Endodermal cell (in vitro differentiated cells): ENCODE data around the gene ILF3. TPM values are rescaled to one million over a fixed set of nuclear protein-coding genes. Genes with fewer than 3 reads are reported as not detected.

Experiments used
- DNase-seq: peaks from one replicate; pipeline ENCODE4 v3.0.0-alpha.2; 2017
- H3K27ac ChIP-seq: 2 replicates; pipeline ENCODE4 v1.5.1; 2013; ENCODE audit warnings: mild to moderate bottlenecking, low read depth, low read length, moderate library complexity
- H3K27me3 ChIP-seq: 2 replicates; pipeline ENCODE4 v1.6.1; 2013; ENCODE audit warnings: mild to moderate bottlenecking, low read length, moderate library complexity; ENCODE audit not compliant: insufficient read depth, control insufficient read depth, poor library complexity, severe bottlenecking
- H3K36me3 ChIP-seq: 2 replicates; pipeline ENCODE4 v1.7.0; 2013; ENCODE audit warnings: mild to moderate bottlenecking, low read length, moderate library complexity; ENCODE audit not compliant: control insufficient read depth, insufficient read depth
- H3K4me1 ChIP-seq: one replicate; pipeline ENCODE4 v1.7.0; 2013; ENCODE audit warnings: low read length; ENCODE audit not compliant: control insufficient read depth, insufficient read depth
- H3K4me3 ChIP-seq: 2 replicates; pipeline ENCODE4 v1.5.1; 2013; ENCODE audit warnings: mild to moderate bottlenecking, low read length, moderate library complexity
- H3K9ac ChIP-seq: 2 replicates; pipeline ENCODE4 v1.6.1; 2013; ENCODE audit warnings: mild to moderate bottlenecking, low read length, moderate library complexity; ENCODE audit not compliant: poor library complexity, severe bottlenecking; ENCODE audit errors: extremely low read depth
- H3K9me3 ChIP-seq: 2 replicates; pipeline ENCODE4 v1.6.1; 2013; ENCODE audit warnings: mild to moderate bottlenecking, low read length, moderate library complexity; ENCODE audit not compliant: control insufficient read depth
- H3K27ac Mint-ChIP-seq: 2 replicates; pipeline ENCODE4 v1.8.0; 2020; ENCODE audit warnings: mixed read lengths
- H3K27me3 Mint-ChIP-seq: 2 replicates; pipeline ENCODE4 v1.8.0; 2021; ENCODE audit warnings: mild to moderate bottlenecking, mixed read lengths; ENCODE audit not compliant: insufficient read depth
- H3K36me3 Mint-ChIP-seq: 2 replicates; pipeline ENCODE4 v1.8.0; 2020; ENCODE audit warnings: low read depth, mixed read lengths
- H3K4me1 Mint-ChIP-seq: 2 replicates; pipeline ENCODE4 v1.8.0; 2020; ENCODE audit warnings: mixed read lengths
- H3K4me3 Mint-ChIP-seq: 2 replicates; pipeline ENCODE4 v1.8.0; 2020; ENCODE audit warnings: mild to moderate bottlenecking, moderate library complexity, mixed read lengths
- H3K9me3 Mint-ChIP-seq: 2 replicates; pipeline ENCODE4 v1.8.0; 2020; ENCODE audit warnings: mild to moderate bottlenecking, mixed read lengths
- CTCF ChIP-seq: fragments of 200-600 bp; sonication (generic); conservative IDR thresholded peaks from 2 replicates; pipeline ENCODE4 v1.5.0; 2021; ENCODE audit warnings: antibody characterized with exemption, mild to moderate bottlenecking
- WGBS, 2 experiments: methylation state at CpG; one replicate each; pipeline versions ENCODE4 v1.1.5 to v1.1.7; 2013; ENCODE audit warnings: missing lambda C conversion rate in 2 of 2, mixed read lengths in 1 of 2; ENCODE audit not compliant: insufficient coverage in 1 of 2, insufficient read length in 1 of 2; 5-methylcytosine and 5-hydroxymethylcytosine counted together
- long read RNA-seq, 4 experiments: library from polyadenylated mRNA in 2 of 4; library from RNA in 1 of 4; library from capped mRNA in 1 of 4; stranded (forward) in 3 of 4; unstranded in 1 of 4; transcript quantifications; one replicate each; pipeline ENCODE4 v2.0.0, GENCODE V29; 2020 to 2021; ENCODE audit warnings: inconsistent platforms in 1 of 4
- polyA plus RNA-seq, 2 experiments: library from polyadenylated mRNA; stranded (reverse); fragments of 50-300 nt; gene quantifications; one replicate each; pipeline ENCODE4 v1.2.3, GENCODE V29; 2013
- total RNA-seq, 2 donors: library from RNA; stranded (reverse); fragmentation: NEBNext Ultra II Directional in 1 of 2; extraction: Animal tissue kit (Norgen Biotek cat#: 25700) in 1 of 2; gene quantifications; 2 replicates in 1 of 2; 3 replicates in 1 of 2; pipeline ENCODE4 v1.2.1, GENCODE V29; 2021

ILF3 gene
- 100 to 1,000 TPM; 625 to 629 TPM for total RNA-seq
- polyA plus RNA-seq (2013, experiment 1 of 2): 488 TPM
- 451 TPM for polyA plus RNA-seq (2013, experiment 2 of 2)
- long read RNA-seq, experiment 1, full-length matches to known transcripts: 15 of 173 reads
- long read RNA-seq, experiment 1, partial matches to known transcripts: 92 of 173 reads
- long read RNA-seq, experiment 1, other reads (novel, unspliced or antisense): 66 of 173 reads
- long read RNA-seq, experiment 2, full-length matches to known transcripts: 201 of 577 reads
- long read RNA-seq, experiment 2, partial matches to known transcripts: 165 of 577 reads
- long read RNA-seq, experiment 2, other reads (novel, unspliced or antisense): 211 of 577 reads
- long read RNA-seq, experiment 3, full-length matches to known transcripts: 265 of 1,027 reads
- long read RNA-seq, experiment 3, partial matches to known transcripts: 374 of 1,027 reads
- long read RNA-seq, experiment 3, other reads (novel, unspliced or antisense): 388 of 1,027 reads
- long read RNA-seq, experiment 4, transcript ILF3-221 (3 exons, 2,579 nt): major isoform, 27 of 275 reads
- long read RNA-seq, experiment 4, partial matches to known transcripts: 154 of 275 reads
- long read RNA-seq, experiment 4, other reads (novel, unspliced or antisense): 94 of 275 reads

DNA sequence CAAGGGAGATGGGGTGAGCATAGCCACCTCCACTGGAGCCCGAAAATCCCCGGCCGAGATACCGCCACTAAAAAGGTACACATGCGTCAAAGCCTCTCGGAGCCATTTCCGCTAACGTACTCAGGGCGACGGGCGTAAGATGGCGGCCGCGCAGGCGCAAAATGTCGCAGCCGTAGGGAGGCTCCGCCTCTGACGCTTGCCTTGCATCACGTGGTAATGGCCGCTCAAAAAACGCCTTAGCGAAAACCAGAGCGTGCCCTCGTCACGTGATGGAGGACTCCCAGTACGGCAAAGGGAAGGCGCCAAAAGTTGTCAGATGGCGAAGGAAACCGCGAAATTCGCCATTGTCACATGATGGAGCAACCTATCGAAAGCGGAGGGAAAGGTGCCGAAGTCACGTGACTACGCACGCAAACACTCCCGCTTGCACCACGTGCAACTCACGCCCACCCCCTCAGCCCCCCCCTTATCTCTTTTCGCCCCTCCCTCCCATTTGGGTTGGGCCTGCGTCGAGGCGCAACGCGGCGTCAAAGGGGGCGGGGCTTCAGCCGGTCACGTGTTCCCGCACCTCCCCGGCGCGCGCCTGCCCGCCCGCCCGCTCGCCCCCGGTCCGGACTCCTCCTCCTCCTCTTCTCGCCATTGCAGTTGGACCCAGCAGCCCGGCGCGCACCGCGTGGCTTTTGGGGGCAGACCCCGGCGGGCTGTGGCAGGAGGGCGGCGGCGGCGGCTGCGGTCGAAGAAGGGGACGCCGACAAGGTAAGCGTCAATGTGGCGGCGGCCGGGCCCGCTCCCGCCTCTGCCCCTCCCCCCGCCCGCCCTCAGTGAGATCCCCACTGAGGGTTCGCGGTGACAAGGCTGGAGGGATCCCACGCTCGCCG, at the start of gene ILF3:
TSS of gene ILF3 (plus strand) at position 615 of the 878 bp plus-strand sequence. CDS start 16,260 bp downstream, outside the sequence.
- Histone ChIP-seq H3K9ac (peak within 1 kb of the TSS; percentile 99), H3K36me3 (peaks cover 42% of the 10 kb centered on the region), H3K27ac (peak within 1 kb of the TSS; percentile 100), H3K9me3 (no peaks in the 10 kb centered on the region), H3K4me1 (no peaks in the 10 kb centered on the region), H3K27me3 (no peaks in the 10 kb centered on the region), H3K4me3 (peak within 1 kb of the TSS; percentile 98)
- peaks cover 1% of the 10 kb centered on the region for H3K27me3 Mint-ChIP-seq
- peaks cover 16% of the 10 kb centered on the region for H3K4me1 Mint-ChIP-seq
- H3K9me3 Mint-ChIP-seq: no peaks in the 10 kb centered on the region
- peak within 1 kb of the TSS; percentile 99 for H3K27ac Mint-ChIP-seq
- no peak for TF ChIP-seq CTCF
- 0% methylated on average over 39 to 90 of the region's 91 CpGs for WGBS, 2 experiments
- H3K4me3 Mint-ChIP-seq: peak within 1 kb of the TSS; percentile 92
- peak; percentile 100 for DNase-seq
- peaks cover 37% of the 10 kb centered on the region for H3K36me3 Mint-ChIP-seq

DNA sequence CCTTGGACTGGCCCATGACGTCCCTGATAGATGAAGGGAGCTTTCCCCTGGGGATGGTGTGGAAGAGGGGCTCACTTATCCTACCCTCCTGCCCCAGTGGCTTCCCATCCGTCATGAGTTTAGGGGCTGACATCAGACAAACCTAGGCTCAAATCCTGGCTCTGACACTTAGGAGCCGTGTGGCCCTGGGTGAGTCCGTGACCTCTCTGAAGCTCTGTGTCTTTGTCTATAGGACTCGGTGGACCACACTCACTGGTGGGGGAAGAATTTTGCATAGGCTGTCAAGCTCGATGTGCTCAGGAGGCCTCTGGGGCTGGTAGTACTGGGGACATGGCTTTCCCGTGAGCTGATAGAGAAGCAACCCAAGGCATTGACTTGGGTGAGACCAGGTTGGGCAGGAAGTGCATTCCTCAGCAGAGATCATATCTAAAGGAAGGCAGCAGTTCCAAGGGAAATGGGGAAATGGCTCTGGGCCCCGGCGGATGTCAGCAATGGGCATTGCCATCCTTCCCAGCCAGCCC, 49.6 kb upstream of the ILF3 start:
- Mint-ChIP-seq H3K27me3 (peaks cover 9% of the 10 kb centered on the region), H3K27ac (peak overlapping the region; percentile 50), H3K36me3 (no peaks in the 10 kb centered on the region), H3K9me3 (no peaks in the 10 kb centered on the region), H3K4me3 (peak overlapping the region; percentile 73), H3K4me1 (peaks cover 14% of the 10 kb centered on the region)
- DNase-seq: no peak
- Histone ChIP-seq H3K27me3 (no peaks in the 10 kb centered on the region), H3K9me3 (no peaks in the 10 kb centered on the region), H3K4me3 (peak overlapping the region; percentile 91), H3K9ac (peak overlapping the region; percentile 92), H3K36me3 (no peaks in the 10 kb centered on the region), H3K4me1 (peaks cover 14% of the 10 kb centered on the region), H3K27ac (peak overlapping the region; percentile 50)
- no peak for TF ChIP-seq CTCF
- 93 to 98% methylated on average over 5 to 8 of the region's 9 CpGs for WGBS, 2 experiments

- Histone ChIP-seq H3K4me1 (no peaks in the 10 kb centered on the region), H3K27ac (no peak overlapping the region), H3K9ac (no peak overlapping the region), H3K9me3 (no peaks in the 10 kb centered on the region), H3K4me3 (no peak overlapping the region), H3K27me3 (no peaks in the 10 kb centered on the region), H3K36me3 (peaks cover 3% of the 10 kb centered on the region)
- 92 to 98% methylated on average over 5 of the region's 5 CpGs for WGBS, 2 experiments
- H3K4me1 Mint-ChIP-seq: peaks cover 2% of the 10 kb centered on the region
- H3K27ac Mint-ChIP-seq: no peak overlapping the region
- H3K27me3 Mint-ChIP-seq: no peaks in the 10 kb centered on the region
- peaks cover 2% of the 10 kb centered on the region for H3K9me3 Mint-ChIP-seq
- H3K4me3 Mint-ChIP-seq: no peak overlapping the region
- peaks cover 12% of the 10 kb centered on the region for H3K36me3 Mint-ChIP-seq
- DNase-seq: no peak
- no peak for TF ChIP-seq CTCF
Observed at GRCh38 chr19:10611907-10612306, 42.2 kb upstream of the ILF3 start.
